ENCODE results near the gene ANKRD17.

Gene ANKRD17

GRCh38 chr4:73193659-73194058 lies 64.9 kb downstream of the ANKRD17 start:
- DNase-seq: no peak

GRCh38 chr4:73193155-73193554 lies 65.4 kb downstream of the ANKRD17 start:
- no peak for DNase-seq

- no peak for DNase-seq
Measured at GRCh38 chr4:73189274-73189810, 69.3 kb downstream of the ANKRD17 start.

GRCh38 chr4:73187325-73187724 lies 71.3 kb downstream of the ANKRD17 start:
- DNase-seq: no peak

- no peak for DNase-seq
Measured at GRCh38 chr4:73185903-73186302, 72.7 kb downstream of the ANKRD17 start.

DNA sequence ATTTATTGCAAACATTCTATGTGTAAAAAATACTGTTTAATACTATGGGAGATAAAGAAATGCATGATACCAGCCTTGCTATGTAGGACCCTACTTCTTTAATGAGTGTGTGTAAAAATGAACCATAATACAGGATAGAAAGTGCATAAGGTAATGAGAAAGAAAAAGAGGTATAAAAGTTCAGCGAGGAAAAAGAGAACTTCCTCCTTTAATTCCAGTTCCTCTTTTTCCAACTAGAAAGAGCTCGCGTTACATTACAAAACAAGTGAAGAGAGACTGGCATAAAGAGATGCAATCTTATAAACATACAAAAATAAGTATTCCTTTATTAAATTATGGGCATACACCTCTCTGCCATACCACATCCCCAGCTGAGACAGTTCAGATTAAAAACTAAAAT lies 77.4 kb downstream of the ANKRD17 start:
- no peak for DNase-seq

DNA sequence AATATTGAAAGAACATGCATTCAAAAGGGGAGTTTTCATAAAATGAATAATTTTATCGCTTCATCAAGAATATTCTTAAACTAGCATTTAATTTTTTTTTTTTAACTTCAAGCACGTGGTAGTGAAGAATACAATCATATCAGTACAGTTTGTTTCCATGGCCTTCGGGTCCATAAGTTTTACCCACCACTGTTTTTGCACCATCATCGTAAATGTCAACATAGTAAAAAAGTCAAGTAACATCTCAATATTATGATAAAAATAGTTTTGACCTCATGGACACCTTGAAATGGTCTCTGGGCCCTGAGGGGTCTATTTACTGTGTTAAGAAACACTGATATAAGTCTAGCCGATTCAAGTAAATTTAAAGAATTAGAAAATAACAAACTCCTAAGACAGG lies 80.2 kb downstream of the ANKRD17 start:
- no peak for DNase-seq

DNA sequence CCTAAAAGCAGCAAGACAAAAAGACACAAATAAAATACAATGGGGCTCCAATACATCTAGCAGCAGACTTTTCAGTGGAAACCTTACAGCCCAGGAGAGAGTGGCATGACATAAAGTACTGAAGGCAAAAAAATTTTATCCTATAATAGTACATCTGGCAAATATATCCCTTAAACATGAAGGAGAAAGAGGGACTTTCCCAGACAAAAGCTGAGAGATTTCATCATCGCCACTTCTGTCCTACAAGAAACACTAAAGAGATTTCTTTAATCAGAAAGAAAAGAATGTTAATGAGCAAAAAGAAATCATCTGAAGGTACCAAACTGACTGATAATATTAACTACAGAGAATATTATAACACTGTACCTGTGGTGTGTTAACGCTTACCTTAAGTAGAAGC lies 86.4 kb downstream of the ANKRD17 start:
- DNase-seq: no peak

DNA sequence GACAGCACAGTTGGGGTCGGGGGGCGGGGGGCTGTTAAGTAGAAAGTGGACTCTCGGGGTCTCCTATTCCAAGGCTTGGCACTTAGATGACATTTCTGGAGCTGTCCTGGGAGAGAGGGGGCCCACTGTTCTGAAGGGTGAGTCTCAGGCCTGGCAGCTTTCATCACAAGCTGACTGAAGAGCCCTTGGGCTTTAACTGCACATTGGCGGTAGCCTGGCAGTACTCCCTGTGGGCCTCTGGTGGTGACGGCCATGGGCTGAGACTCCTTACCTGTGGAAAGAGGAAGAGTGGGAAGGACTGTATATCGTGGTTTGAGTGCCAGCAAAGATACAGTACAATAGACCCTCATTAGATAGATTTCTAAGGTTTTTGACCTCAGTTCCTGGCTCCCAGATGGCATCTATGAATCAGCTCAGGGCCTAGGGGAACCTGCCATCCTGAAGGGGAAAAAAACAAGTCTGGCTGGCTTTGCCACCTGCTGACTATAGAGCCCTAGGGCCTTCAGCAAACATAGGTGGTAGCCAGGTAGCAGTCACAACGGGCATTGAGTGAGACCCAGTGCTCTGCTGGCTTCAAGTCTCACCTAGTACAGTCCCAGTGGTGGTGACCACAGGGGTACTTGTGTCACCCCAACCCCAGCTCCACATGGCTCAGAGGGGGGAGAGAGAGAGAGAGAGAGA lies 87.9 kb downstream of the ANKRD17 start:
- no peak for DNase-seq

DNA sequence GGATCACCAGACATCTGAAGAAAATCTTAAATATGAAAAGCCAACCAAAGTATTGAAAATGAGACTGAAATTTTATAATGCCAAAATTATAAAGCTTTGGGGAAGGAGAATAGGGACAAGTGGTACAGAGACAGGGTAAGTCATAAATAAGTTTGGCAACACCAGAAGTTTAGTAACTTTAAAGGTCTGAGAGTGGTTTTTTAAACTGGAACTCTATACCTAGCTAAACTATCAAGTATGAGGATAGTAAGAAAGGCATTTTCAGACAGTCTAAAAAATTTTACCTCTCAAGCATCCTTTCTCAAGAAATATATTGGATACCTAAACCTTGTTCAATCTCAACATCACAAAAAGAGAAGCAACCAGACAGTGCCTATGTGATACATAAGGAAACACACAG lies 92.4 kb downstream of the ANKRD17 start:
- DNase-seq: no peak

GRCh38 chr4:73161527-73162185 lies 96.9 kb downstream of the ANKRD17 start:
- no peak for DNase-seq

DNA sequence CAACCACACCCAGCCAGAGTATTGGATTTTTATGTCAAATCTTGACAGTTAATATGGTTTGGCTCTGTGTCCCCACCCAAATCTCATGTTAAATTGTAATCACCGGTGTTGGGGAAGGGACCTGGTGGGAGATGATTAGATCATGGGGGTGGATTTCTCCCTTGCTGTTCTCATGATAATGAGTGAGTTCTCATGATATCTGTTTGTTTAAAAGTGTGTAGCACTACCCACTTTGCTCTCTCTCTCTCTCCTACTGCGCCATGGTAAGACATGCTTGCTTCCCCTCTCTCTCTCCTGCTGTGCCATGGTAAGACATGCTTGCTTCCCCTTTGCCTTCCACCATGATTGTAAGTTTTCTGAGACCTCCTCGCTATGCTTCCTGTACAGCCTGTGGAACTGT lies 102.2 kb downstream of the ANKRD17 start:
- no peak for DNase-seq

GRCh38 chr4:73152893-73153292 lies 105.7 kb downstream of the ANKRD17 start:
- DNase-seq: no peak

- DNase-seq: no peak
Measured at GRCh38 chr4:73142995-73143547, 115.5 kb downstream of the ANKRD17 start.

- DNase-seq: no peak
Measured at GRCh38 chr4:73139991-73140390, 118.6 kb downstream of the ANKRD17 start.

- DNase-seq: no peak
Measured at GRCh38 chr4:73139245-73139644, 119.4 kb downstream of the ANKRD17 start.

DNA sequence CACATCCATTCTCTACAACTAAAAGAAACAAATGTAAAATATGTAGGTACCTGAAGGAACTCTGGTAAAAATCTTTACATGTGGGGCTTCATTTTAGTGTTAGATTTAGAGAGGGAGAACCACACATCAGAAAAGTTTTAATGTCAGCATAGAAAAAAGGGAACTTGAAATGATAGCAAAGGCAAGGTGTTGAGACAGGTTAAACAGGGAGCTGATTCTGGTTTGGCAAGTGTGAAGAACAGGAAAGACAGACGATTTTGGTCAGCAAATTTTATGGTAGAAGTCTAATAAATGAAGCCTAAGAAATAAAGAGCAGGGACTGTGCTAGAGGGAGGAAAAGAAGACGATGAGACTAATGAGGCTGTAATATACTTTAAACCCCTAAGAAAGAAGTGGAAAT lies 121.5 kb downstream of the ANKRD17 start:
- no peak for DNase-seq

DNA sequence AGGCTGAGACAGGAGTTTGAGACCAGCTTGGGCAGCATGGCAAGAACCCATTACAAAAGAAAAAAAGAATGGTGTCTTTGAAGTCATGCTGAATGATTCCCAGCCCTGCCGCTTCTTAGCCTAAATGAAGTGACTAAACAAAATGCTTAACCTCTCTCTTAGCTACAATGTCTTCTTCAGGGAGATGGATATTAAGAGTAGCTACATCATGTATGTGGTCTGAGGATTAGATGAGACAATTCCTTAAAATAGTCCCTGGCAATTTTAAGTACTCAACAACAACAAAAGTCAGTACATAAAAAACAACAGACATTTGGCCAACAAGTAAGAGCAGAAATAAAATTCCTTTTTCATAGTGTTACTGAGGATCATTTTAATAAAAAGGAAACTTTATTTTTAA lies 124.8 kb downstream of the ANKRD17 start:
- DNase-seq: no peak

DNA sequence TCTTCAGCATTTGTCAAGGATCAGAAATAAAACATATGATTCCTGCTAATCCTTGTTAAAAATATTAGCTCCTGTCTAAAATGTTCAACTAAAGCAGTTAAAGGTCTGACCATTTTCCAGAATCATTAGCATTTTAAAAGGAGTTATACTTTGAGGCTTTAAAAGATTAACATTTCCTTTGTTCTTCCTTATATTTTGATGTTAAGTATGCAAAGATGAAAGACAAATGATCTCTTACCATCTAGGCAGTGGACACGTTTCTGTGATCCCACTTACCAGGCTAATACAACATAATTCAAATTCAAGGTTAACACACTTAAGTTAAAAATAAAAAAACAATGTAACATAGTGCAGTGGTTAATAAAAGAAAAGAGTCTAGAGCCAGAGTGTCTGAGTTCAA lies 127.3 kb downstream of the ANKRD17 start:
- DNase-seq: no peak

- DNase-seq: no peak
Measured at GRCh38 chr4:73129319-73129718, 129.3 kb downstream of the ANKRD17 start.

DNA sequence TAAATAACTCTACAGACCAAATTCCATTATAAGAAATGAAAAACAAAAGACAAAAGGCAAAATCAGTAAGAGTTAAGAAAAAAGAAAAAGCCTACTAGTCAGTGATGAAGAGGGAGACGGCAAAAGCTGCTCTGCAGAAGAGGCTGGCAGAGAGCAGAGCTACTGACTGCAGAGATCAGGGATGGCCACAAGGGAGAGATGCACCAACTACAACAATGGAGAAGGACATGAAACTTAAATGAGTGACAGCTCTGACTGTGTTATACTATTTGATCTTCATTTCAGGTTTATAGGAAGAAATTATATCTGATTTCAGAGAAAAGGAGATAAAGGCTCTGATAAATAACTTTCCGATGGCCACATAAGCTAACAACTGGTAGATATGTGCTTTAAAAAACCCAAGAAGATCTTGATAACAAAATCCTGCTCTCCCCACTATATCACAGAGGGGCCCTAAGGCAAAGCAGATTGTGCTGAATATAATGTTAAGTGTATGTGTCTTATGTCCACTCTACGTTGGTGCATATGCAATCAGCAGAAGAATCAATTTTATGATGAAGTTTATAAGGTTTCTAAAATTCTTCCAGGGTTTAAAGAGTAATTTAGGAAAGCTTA lies 130.7 kb downstream of the ANKRD17 start:
- DNase-seq: no peak

GRCh38 chr4:73109493-73109892 lies 149.1 kb downstream of the ANKRD17 start:
- no peak for DNase-seq

DNA sequence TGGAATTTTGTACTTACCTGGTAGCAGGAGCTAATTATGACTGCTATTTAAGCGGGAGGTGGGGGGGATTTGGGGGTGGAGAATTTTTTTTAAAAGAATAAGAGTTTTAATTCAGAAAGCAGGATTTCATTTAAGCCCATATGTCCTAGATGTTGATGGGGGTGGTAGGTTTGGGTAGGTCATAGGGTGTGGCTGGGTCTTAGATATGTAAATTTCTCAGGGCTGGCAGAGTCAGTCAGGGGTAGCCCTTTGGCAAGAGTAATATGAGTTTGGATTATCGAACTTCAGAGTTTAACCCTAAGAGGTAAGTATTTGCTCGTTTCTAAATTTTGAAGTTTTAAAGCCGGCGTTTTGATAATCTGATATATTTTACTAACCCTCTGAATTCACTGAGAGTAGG lies 153.9 kb downstream of the ANKRD17 start:
- no peak for DNase-seq
